Measurements from ENCODE around the gene BCAN.

DNA sequence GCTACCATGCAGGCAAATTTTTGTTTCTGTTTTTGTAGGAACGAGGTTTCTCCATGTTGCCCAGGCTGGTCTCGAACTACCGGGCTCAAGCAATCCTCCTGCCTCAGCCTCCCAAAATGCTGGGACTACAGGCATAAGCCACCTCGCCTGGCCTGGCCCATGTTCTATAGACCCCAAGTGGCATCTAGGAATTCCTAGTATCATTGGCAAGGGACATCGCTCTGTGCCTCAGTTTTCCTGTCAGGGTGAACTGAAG lies 20.8 kb downstream of the BCAN start:
- TF ChIP-seq SIN3A (IDR thresholded peaks at IDR 0.05; ENCODE audit: borderline replicate concordance, insufficient read depth, low read length) (no peak), POLR2AphosphoS5 (IDR thresholded peaks at IDR 0.05; ENCODE audit: low read depth, low read length) (no peak)
- TF ChIP-seq, protein P1, sequence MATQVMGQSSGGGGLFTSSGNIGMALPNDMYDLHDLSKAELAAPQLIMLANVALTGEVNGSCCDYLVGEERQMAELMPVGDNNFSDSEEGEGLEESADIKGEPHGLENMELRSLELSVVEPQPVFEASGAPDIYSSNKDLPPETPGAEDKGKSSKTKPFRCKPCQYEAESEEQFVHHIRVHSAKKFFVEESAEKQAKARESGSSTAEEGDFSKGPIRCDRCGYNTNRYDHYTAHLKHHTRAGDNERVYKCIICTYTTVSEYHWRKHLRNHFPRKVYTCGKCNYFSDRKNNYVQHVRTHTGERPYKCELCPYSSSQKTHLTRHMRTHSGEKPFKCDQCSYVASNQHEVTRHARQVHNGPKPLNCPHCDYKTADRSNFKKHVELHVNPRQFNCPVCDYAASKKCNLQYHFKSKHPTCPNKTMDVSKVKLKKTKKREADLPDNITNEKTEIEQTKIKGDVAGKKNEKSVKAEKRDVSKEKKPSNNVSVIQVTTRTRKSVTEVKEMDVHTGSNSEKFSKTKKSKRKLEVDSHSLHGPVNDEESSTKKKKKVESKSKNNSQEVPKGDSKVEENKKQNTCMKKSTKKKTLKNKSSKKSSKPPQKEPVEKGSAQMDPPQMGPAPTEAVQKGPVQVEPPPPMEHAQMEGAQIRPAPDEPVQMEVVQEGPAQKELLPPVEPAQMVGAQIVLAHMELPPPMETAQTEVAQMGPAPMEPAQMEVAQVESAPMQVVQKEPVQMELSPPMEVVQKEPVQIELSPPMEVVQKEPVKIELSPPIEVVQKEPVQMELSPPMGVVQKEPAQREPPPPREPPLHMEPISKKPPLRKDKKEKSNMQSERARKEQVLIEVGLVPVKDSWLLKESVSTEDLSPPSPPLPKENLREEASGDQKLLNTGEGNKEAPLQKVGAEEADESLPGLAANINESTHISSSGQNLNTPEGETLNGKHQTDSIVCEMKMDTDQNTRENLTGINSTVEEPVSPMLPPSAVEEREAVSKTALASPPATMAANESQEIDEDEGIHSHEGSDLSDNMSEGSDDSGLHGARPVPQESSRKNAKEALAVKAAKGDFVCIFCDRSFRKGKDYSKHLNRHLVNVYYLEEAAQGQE (IDR thresholded peaks at IDR 0.05; ENCODE audit: insufficient read depth in 1 of 2, low read depth in 2 of 2, low read length in 2 of 2), result no peak
